ENCODE results near the gene GPD2. TPM values are rescaled to one million over a fixed set of nuclear protein-coding genes. Genes with fewer than 3 reads are reported as not detected.

The GPD2 gene
- total and polyA plus RNA-seq, 2 of the 8 experiments (the other 6 are each of a cell fraction or from before 2014, with no cell fraction given): 8.4 to 43.1 TPM

DNA sequence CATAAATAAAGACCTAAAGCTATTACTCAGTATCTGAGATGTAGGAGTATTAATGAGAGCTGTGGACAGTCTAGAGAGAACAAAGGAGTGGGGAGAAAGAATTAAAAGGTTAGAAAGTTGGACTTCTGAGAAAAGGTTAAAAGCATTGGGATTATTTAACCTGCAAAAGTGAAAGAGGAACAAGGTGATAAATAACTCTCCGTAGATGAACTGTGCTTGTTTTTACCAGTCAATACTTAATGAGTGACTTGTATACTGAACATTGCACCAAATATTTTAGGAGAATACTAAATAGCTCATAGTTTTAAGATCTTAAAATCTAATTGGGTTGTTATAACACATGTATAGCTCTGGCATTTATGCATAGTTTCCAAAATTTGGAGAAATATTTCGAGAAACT is 137.5 kb downstream of the GPD2 start:
- no peak overlapping the region for H3K14ac ChIP-seq (ENCODE audit: insufficient read length)
- no peaks in the 10 kb centered on the region for H3K27me3 ChIP-seq (replicated peaks in 1 of 4; ENCODE audit: control insufficient read depth in 3 of 4, extremely low read depth in 1 of 4, insufficient read depth in 3 of 4, low read length in 3 of 4)
- ChIA-PET POLR2A (ENCODE audit: partially characterized antibody) (no interaction called here), CTCF (ENCODE audit: partially characterized antibody) (interaction anchor here (0.6 to 1.2 kb wide), 3 partner anchors 9 to 620 kb away, joined by 3 read pairs; no protein-coding TSS in a partner anchor)
- no peaks in the 10 kb centered on the region for H4K20me1 ChIP-seq (replicated peaks in 1 of 2; ENCODE audit: control insufficient read depth in 1 of 2, insufficient read depth in 2 of 2, low read length in 2 of 2)
- no peak overlapping the region for H3K18ac ChIP-seq (ENCODE audit: extremely low read depth, low read length)
- H3K23me2 ChIP-seq (ENCODE audit: low read depth, low read length): no peaks in the 10 kb centered on the region
- H3K4me3 ChIP-seq (ENCODE audit: extremely low read depth in 1 of 4, insufficient read depth in 2 of 4, low read depth in 3 of 4, low read length in 4 of 4): no peak overlapping the region
- no peak for FAIRE-seq
- H3K56ac ChIP-seq (replicated peaks; ENCODE audit: insufficient read length, low read depth, low read length): no peak overlapping the region
- H3K23ac ChIP-seq (ENCODE audit: insufficient read length): no peak overlapping the region
- no peaks in the 10 kb centered on the region for H3K79me1 ChIP-seq (ENCODE audit: low read depth, low read length)
- no peaks in the 10 kb centered on the region; a peak in 1 of 8 replicates for H3K36me3 ChIP-seq (ENCODE audit: control insufficient read depth in 2 of 4, insufficient read depth in 4 of 4, low read length in 3 of 4)
- no peak overlapping the region for H3K4me2 ChIP-seq (ENCODE audit: insufficient read depth in 1 of 2, low read depth in 2 of 2, low read length in 2 of 2)
- H2BK5ac ChIP-seq (ENCODE audit: low read depth, low read length): no peak overlapping the region
- WGBS, 2 experiments (ENCODE audit: extremely low coverage in 1 of 2, insufficient coverage in 1 of 2, insufficient read length in 1 of 2, insufficient replicate concordance in 2 of 2, low coverage in 1 of 2, low lambda C conversion rate in 2 of 2, missing lambda C conversion rate in 1 of 2): 86% methylated on average over 2 of the region's 2 CpGs; no CpG with 5 or more reads in 1 of the 2 experiments
- H3K79me2 ChIP-seq (ENCODE audit: control insufficient read depth in 1 of 2, insufficient read depth in 2 of 2, low read length in 2 of 2): no peaks in the 10 kb centered on the region
- no peak overlapping the region for H2BK15ac ChIP-seq (ENCODE audit: low read length)
- no peak for DNase-seq (ENCODE audit: low read depth in 1 of 2, low spot score in 2 of 2)
- H2BK12ac ChIP-seq (ENCODE audit: low read depth, low read length): no peak overlapping the region
- H4K5ac ChIP-seq (ENCODE audit: insufficient read length, low read depth, low read length): no peak overlapping the region
- no peaks in the 10 kb centered on the region for H3K9me3 ChIP-seq (ENCODE audit: insufficient read depth in 2 of 2, low read depth in 1 of 2, low read length in 1 of 2)
- no peak overlapping the region for H3K27ac ChIP-seq (ENCODE audit: low read depth, low read length)
- peaks cover 0 to 5% (median 0%) of the 10 kb centered on the region in 4 experiments; a peak in 1 of 7 replicates for H3K4me1 ChIP-seq (replicated peaks in 1 of 4; ENCODE audit: control insufficient read depth in 3 of 4, insufficient read depth in 4 of 4, low read length in 3 of 4)
- no peak overlapping the region for H4K8ac ChIP-seq (ENCODE audit: extremely low read depth, insufficient read depth, low read length)
- no peak overlapping the region for H2AFZ ChIP-seq (ENCODE audit: low read length)
- H2AK5ac ChIP-seq (ENCODE audit: low read depth, low read length): no peak overlapping the region
- H3K9ac ChIP-seq (replicated peaks in 1 of 4; ENCODE audit: extremely low read depth in 1 of 4, low read depth in 3 of 4, low read length in 3 of 4): no peak overlapping the region
- no peak overlapping the region for H2BK120ac ChIP-seq (replicated peaks; ENCODE audit: low read depth, low read length)
- no peak overlapping the region for H3K4ac ChIP-seq (replicated peaks; ENCODE audit: insufficient read length, low read depth, low read length)
- no peak overlapping the region for H2BK20ac ChIP-seq (ENCODE audit: low read length)
- no peak overlapping the region for H4K91ac ChIP-seq (replicated peaks; ENCODE audit: insufficient read length, low read length)
- TF ChIP-seq, protein P1, sequence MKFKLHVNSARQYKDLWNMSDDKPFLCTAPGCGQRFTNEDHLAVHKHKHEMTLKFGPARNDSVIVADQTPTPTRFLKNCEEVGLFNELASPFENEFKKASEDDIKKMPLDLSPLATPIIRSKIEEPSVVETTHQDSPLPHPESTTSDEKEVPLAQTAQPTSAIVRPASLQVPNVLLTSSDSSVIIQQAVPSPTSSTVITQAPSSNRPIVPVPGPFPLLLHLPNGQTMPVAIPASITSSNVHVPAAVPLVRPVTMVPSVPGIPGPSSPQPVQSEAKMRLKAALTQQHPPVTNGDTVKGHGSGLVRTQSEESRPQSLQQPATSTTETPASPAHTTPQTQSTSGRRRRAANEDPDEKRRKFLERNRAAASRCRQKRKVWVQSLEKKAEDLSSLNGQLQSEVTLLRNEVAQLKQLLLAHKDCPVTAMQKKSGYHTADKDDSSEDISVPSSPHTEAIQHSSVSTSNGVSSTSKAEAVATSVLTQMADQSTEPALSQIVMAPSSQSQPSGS (IDR thresholded peaks at IDR 0.05; ENCODE audit: low read length): no peak
- no peak for TF ChIP-seq EZH2 (IDR thresholded peaks at IDR 0.05; ENCODE audit: low read depth, low read length, severe bottlenecking)
- no peak for TF ChIP-seq BACH1 (IDR thresholded peaks at IDR 0.05; ENCODE audit: low read length)
- no peak for TF ChIP-seq HDAC2 (IDR thresholded peaks at IDR 0.05; ENCODE audit: borderline replicate concordance in 1 of 2, low read depth in 2 of 2, low read length in 2 of 2)
- no peak for TF ChIP-seq CTCF (IDR thresholded peaks at IDR 0.05; ENCODE audit: control extremely low read depth in 1 of 3, insufficient read depth in 1 of 3, low read depth in 1 of 3, low read length in 3 of 3)
- TF ChIP-seq GABPA (IDR thresholded peaks at IDR 0.05; ENCODE audit: borderline replicate concordance, insufficient read depth, low read length): no peak
- no peak for TF ChIP-seq CHD1 (IDR thresholded peaks at IDR 0.05; ENCODE audit: low read depth, low read length)
- TF ChIP-seq MAFK (IDR thresholded peaks at IDR 0.05; ENCODE audit: low read depth, low read length): no peak
- no peak for TF ChIP-seq RBBP5 (IDR thresholded peaks at IDR 0.05; ENCODE audit: borderline replicate concordance, low read depth, low read length)

Data from H1 (cell line).